ENCODE results near the gene RBL2. TPM values are rescaled to one million over a fixed set of nuclear protein-coding genes. Genes with fewer than 3 reads are reported as not detected.

The RBL2 gene
- total RNA-seq, 1 experiment from 2014 or later, result 14.2 TPM

GRCh38 chr16:53440125-53440524 is 5.9 kb downstream of the RBL2 start:
- CTCF ChIA-PET, result no interaction called here
- POLR2A ChIA-PET (ENCODE audit: unreplicated experiment), result no interaction called here
- Histone ChIP-seq H2AFZ (ENCODE audit: low read length) (no peak overlapping the region), H3K9me3 (ENCODE audit: low read length) (no peaks in the 10 kb centered on the region), H3K9me2 (replicated peaks; ENCODE audit: low read length) (no peaks in the 10 kb centered on the region), H3K4me3 (ENCODE audit: low read length) (no peak overlapping the region), H3K79me2 (ENCODE audit: low read length) (peaks cover 29% of the 10 kb centered on the region), H3K4me2 (ENCODE audit: low read length) (no peak overlapping the region), H3K36me3 (ENCODE audit: low read depth, low read length) (no peaks in the 10 kb centered on the region), H3K9ac (ENCODE audit: low read length) (no peak overlapping the region), H3K27ac (ENCODE audit: low read length) (no peak overlapping the region), H3F3A (ENCODE audit: low read length, unreplicated experiment) (no peaks in the 10 kb centered on the region), H3K4me1 (ENCODE audit: insufficient read depth, low read length) (peaks cover 12% of the 10 kb centered on the region), H4K20me1 (ENCODE audit: low read length) (no peaks in the 10 kb centered on the region), H3K27me3 (ENCODE audit: low read length) (no peaks in the 10 kb centered on the region)
- no peak for ATAC-seq
- no peak for DNase-seq
- BruUV-seq (replicated peaks), result no TSS peak
- TF ChIP-seq CTCF (conservative IDR thresholded peaks at IDR 0.05; ENCODE audit: low read depth, low read length), result no peak
- no peak for TF ChIP-seq EZH2phosphoT487 (IDR thresholded peaks at IDR 0.05; ENCODE audit: borderline replicate concordance, low read length)
- no peak for TF ChIP-seq EZH2 (IDR thresholded peaks at IDR 0.05; ENCODE audit: low read length, unreplicated experiment)
- intact Hi-C loops (cut with micrococcal nuclease), result no loop called here

GRCh38 chr16:53445534-53445933 is 11.3 kb downstream of the RBL2 start:
- CTCF ChIA-PET, result no interaction called here
- peak; percentile 99 for ATAC-seq

More at GRCh38 chr16:53445534-53445933, 11.3 kb downstream of the RBL2 start:
- H3K27ac ChIP-seq (ENCODE audit: low read length), result peak overlapping the region; percentile 82
- H3K4me2 ChIP-seq (ENCODE audit: low read length), result peak overlapping the region; percentile 52
- intact Hi-C loops (cut with micrococcal nuclease), result no loop called here
- no peaks in the 10 kb centered on the region for H3K79me2 ChIP-seq (ENCODE audit: low read length)
- no peaks in the 10 kb centered on the region for H3K36me3 ChIP-seq (ENCODE audit: low read depth, low read length)
- H3K9me2 ChIP-seq (replicated peaks; ENCODE audit: low read length), result no peaks in the 10 kb centered on the region
- no peaks in the 10 kb centered on the region for H4K20me1 ChIP-seq (ENCODE audit: low read length)
- no peak overlapping the region for H2AFZ ChIP-seq (ENCODE audit: low read length)
- no peaks in the 10 kb centered on the region for H3K27me3 ChIP-seq (ENCODE audit: low read length)
- POLR2A ChIA-PET (ENCODE audit: unreplicated experiment), result no interaction called here
- H3K9ac ChIP-seq (ENCODE audit: low read length), result peak overlapping the region; percentile 44; the same call in 1 of the 2 replicates
- H3K4me1 ChIP-seq (ENCODE audit: insufficient read depth, low read length), result peaks cover 15% of the 10 kb centered on the region
- no peaks in the 10 kb centered on the region for H3K9me3 ChIP-seq (ENCODE audit: low read length)
- no peaks in the 10 kb centered on the region for H3F3A ChIP-seq (ENCODE audit: low read length, unreplicated experiment)
- no peak overlapping the region for H3K4me3 ChIP-seq (ENCODE audit: low read length)
- TF ChIP-seq CTCF (conservative IDR thresholded peaks at IDR 0.05; ENCODE audit: low read depth, low read length), result no peak
- TF ChIP-seq EZH2 (IDR thresholded peaks at IDR 0.05; ENCODE audit: low read length, unreplicated experiment), result no peak
- TF ChIP-seq EZH2phosphoT487 (IDR thresholded peaks at IDR 0.05; ENCODE audit: borderline replicate concordance, low read length), result no peak
- BruUV-seq (replicated peaks), result no TSS peak
- DNase-seq, result peak; percentile 65
